Breast epithelium (tissue), 4 donors: ENCODE data around the gene SERPINC1. TPM values are rescaled to one million over a fixed set of nuclear protein-coding genes. Genes with fewer than 3 reads are reported as not detected.

ENCODE experiments used
- DNase-seq, 2 donors: peaks; one replicate each; pipeline ENCODE4 v3.0.0-alpha.2; 2019; ENCODE audit warnings: low spot score in 2 of 2
- H3K27ac ChIP-seq, 2 donors: fragments of 200-600 bp; sonication (generic) in 1 of 2; one replicate each; pipeline ENCODE4 v1.5.1; 2016 to 2019; ENCODE audit warnings: mild to moderate bottlenecking in 1 of 2
- H3K27me3 ChIP-seq, 2 donors: fragments of 200-600 bp; sonication (generic) in 1 of 2; one replicate each; pipeline versions ENCODE4 v1.5.1 to v1.6.0; 2017 to 2019; ENCODE audit warnings: control low read depth in 1 of 2, mild to moderate bottlenecking in 1 of 2
- H3K36me3 ChIP-seq: fragments of 200-600 bp; one replicate; pipeline ENCODE4 v1.5.1; 2019
- H3K4me1 ChIP-seq, 2 donors: fragments of 200-600 bp; sonication (generic); one replicate each; pipeline ENCODE4 v1.5.1; 2016 to 2019; ENCODE audit warnings: control low read depth in 1 of 2
- H3K4me3 ChIP-seq, 3 donors: fragments of 200-600 bp; sonication (generic); 1 replicate in 2 of 3; 2 replicates in 1 of 3; pipeline ENCODE4 v1.5.1; 2016 to 2019; ENCODE audit warnings: mild to moderate bottlenecking in 3 of 3, moderate library complexity in 2 of 3
- H3K9me3 ChIP-seq, 2 donors: fragments of 200-600 bp; sonication (generic) in 1 of 2; one replicate each; pipeline ENCODE4 v1.5.1; 2016 to 2019; ENCODE audit warnings: control low read depth in 1 of 2
- CTCF ChIP-seq, 3 donors: fragments of 450-650 bp; IDR thresholded peaks; one replicate each; pipeline ENCODE4 v1.5.1; 2016 to 2017; ENCODE audit warnings: antibody characterized with exemption in 3 of 3, mild to moderate bottlenecking in 3 of 3, moderate library complexity in 3 of 3
- POLR2A ChIP-seq: fragments of 450-650 bp; IDR thresholded peaks from one replicate; pipeline ENCODE4 v1.6.1; 2016; ENCODE audit warnings: antibody characterized with exemption, mild to moderate bottlenecking, moderate library complexity
- POLR2AphosphoS5 ChIP-seq, 3 donors: sonication (generic); formaldehyde crosslinking; IDR thresholded peaks; one replicate each; pipeline ENCODE4 v1.6.1; 2017; ENCODE audit warnings: antibody characterized with exemption in 3 of 3
- intact Hi-C: fragments of 100-400 bp; cut with DNase I; formaldehyde crosslinking; loops from one replicate; pipeline ENCODE4 v1.15.1; 2023; ENCODE audit warnings: low total_unique reads
- total RNA-seq, 3 donors: library from RNA; depleted of rRNA; stranded (reverse); fragments of >200 nt; gene quantifications; one replicate each; pipeline ENCODE4 v1.1.0, GENCODE V29; 2016

The SERPINC1 gene
- total RNA-seq, 3 donors from 2014 or later, result 0.32 TPM; not detected in 2

- TF ChIP-seq POLR2A, result no peak
- TF ChIP-seq POLR2AphosphoS5 (IDR thresholded peaks at IDR 0.05), result no peak
- no peak for TF ChIP-seq CTCF (IDR thresholded peaks at IDR 0.05)
- Histone ChIP-seq H3K9me3 (no peaks in the 10 kb centered on the region), H3K4me1 (no peaks in the 10 kb centered on the region), H3K27ac (no peak overlapping the region), H3K4me3 (no peak overlapping the region), H3K36me3 (peaks cover 3% of the 10 kb centered on the region), H3K27me3 (no peaks in the 10 kb centered on the region)
- intact Hi-C loops, result no loop called here
- DNase-seq, result no peak
These were observed 59.7 kb downstream of the SERPINC1 start for GRCh38 chr1:173857363-173857917.

- H3K27ac ChIP-seq, result no peak overlapping the region
- TF ChIP-seq CTCF (IDR thresholded peaks at IDR 0.05) (no peak), POLR2A (no peak), POLR2AphosphoS5 (IDR thresholded peaks at IDR 0.05) (no peak)
- H3K4me3 ChIP-seq, result no peak overlapping the region
- H3K4me1 ChIP-seq, result no peaks in the 10 kb centered on the region
- intact Hi-C loops, result no loop called here
- H3K27me3 ChIP-seq, result no peaks in the 10 kb centered on the region
- DNase-seq, result no peak
- H3K36me3 ChIP-seq, result peaks cover 3% of the 10 kb centered on the region
- no peaks in the 10 kb centered on the region for H3K9me3 ChIP-seq
These were observed 60.2 kb downstream of the SERPINC1 start for GRCh38 chr1:173856903-173857302.

- TF ChIP-seq POLR2AphosphoS5 (IDR thresholded peaks at IDR 0.05) (no peak), POLR2A (no peak), CTCF (IDR thresholded peaks at IDR 0.05) (no peak)
- Histone ChIP-seq H3K27ac (no peak overlapping the region), H3K27me3 (no peaks in the 10 kb centered on the region), H3K9me3 (no peaks in the 10 kb centered on the region), H3K36me3 (peaks cover 3% of the 10 kb centered on the region), H3K4me3 (no peak overlapping the region), H3K4me1 (no peaks in the 10 kb centered on the region)
- no peak for DNase-seq
- intact Hi-C loops, result no loop called here
These were observed 61.1 kb downstream of the SERPINC1 start for GRCh38 chr1:173856014-173856413.

Other genes with a start within 250 kb of the SERPINC1 start
- under 1 TPM in 2 of 3 donors, not detected in 1; 0.29 to 0.33 TPM for gene ANKRD45, start 247.5 kb downstream of the SERPINC1 start, total RNA-seq
- 10 to 100 TPM; 29.8 to 45.0 (median 41.4) TPM for gene KLHL20, start 202.3 kb downstream of the SERPINC1 start, total RNA-seq
- 10 to 100 TPM in 2 of 3 donors, 1 to 10 TPM in 1; 9.4 to 15.8 (median 14.1) TPM for gene DARS2, start 92.7 kb downstream of the SERPINC1 start, total RNA-seq
- 1 to 10 TPM; 4.5 to 6.0 (median 4.6) TPM for gene CENPL, start 92.4 kb downstream of the SERPINC1 start, total RNA-seq
- 100 to 1,000 TPM; 320 to 763 (median 754) TPM for gene GAS5, start 49.3 kb downstream of the SERPINC1 start, total RNA-seq
- 10 to 100 TPM; 10.2 to 15.7 (median 15.4) TPM for gene ZBTB37, start 48.9 kb downstream of the SERPINC1 start, total RNA-seq
- 10 to 100 TPM; 30.2 to 40.8 (median 33.1) TPM for gene RC3H1, start 105.0 kb upstream of the SERPINC1 start, total RNA-seq
- gene RABGAP1L, start 242.2 kb upstream of the SERPINC1 start, total RNA-seq, result 10 to 100 TPM; 41.3 to 83.7 (median 49.5) TPM